Effector memory CD8-positive, alpha-beta T cell (primary cell): Measurements from ENCODE around the gene MAP2.

Experiments used
- ATAC-seq: fragments of 150-1000 bp; cut with Tn5 transposase; replicated peaks from 2 replicates; pipeline ENCODE4 v1.10.0; 2021; ENCODE audit warnings: mild to moderate bottlenecking, moderate library complexity
- DNase-seq, 3 experiments: peaks; one replicate each; pipeline ENCODE4 v3.0.0; 2021
- H3K27ac Mint-ChIP-seq, 2 donors: one replicate each; pipeline ENCODE4 v1.8.0; 2022; ENCODE audit warnings: mild to moderate bottlenecking in 2 of 2, mixed read lengths in 2 of 2, moderate library complexity in 2 of 2
- H3K27me3 Mint-ChIP-seq, 2 donors: one replicate each; pipeline ENCODE4 v1.8.0; 2022; ENCODE audit warnings: mixed read lengths in 2 of 2
- H3K36me3 Mint-ChIP-seq: one replicate; pipeline ENCODE4 v1.8.0; 2022; ENCODE audit warnings: mild to moderate bottlenecking, moderate library complexity, mixed read lengths; ENCODE audit not compliant: insufficient read depth
- H3K4me1 Mint-ChIP-seq, 2 donors: one replicate each; pipeline ENCODE4 v1.8.0; 2022; ENCODE audit warnings: low read depth in 2 of 2, mixed read lengths in 2 of 2
- H3K4me3 Mint-ChIP-seq, 2 donors: one replicate each; pipeline ENCODE4 v1.8.0; 2022; ENCODE audit warnings: mild to moderate bottlenecking in 2 of 2, mixed read lengths in 2 of 2, moderate library complexity in 2 of 2
- H3K9me3 Mint-ChIP-seq, 2 donors: one replicate each; pipeline ENCODE4 v1.8.0; 2022; ENCODE audit warnings: mixed read lengths in 2 of 2

Gene MAP2

DNA sequence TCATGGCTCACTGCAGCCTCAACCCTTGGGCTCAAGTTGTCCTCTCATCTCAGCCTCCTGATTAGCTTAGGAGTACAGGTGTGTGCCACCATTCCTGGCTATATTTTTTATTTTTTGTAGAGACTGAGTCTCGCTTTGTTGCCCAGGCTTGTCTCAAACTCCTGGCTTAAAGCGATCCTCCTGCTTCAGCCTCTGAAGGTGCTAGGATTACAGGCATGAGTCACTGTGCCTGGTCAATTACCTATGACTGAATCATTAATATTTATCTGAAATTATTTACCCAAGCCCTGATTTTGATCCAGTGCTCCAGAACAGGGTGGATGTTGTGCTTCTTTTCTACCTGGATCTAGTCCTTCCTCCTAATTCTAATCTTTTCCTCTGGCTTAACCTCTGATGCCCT lies 87.8 kb downstream of the MAP2 start:
- no peaks in the 10 kb centered on the region for H3K4me1 Mint-ChIP-seq
- ATAC-seq = no peak
- peaks cover 0 to 2% of the 10 kb centered on the region in 2 donors for H3K9me3 Mint-ChIP-seq
- H3K27me3 Mint-ChIP-seq = no peaks in the 10 kb centered on the region
- no peak overlapping the region for H3K27ac Mint-ChIP-seq
- H3K4me3 Mint-ChIP-seq = no peak overlapping the region
- H3K36me3 Mint-ChIP-seq = no peaks in the 10 kb centered on the region
- no peak for DNase-seq

DNA sequence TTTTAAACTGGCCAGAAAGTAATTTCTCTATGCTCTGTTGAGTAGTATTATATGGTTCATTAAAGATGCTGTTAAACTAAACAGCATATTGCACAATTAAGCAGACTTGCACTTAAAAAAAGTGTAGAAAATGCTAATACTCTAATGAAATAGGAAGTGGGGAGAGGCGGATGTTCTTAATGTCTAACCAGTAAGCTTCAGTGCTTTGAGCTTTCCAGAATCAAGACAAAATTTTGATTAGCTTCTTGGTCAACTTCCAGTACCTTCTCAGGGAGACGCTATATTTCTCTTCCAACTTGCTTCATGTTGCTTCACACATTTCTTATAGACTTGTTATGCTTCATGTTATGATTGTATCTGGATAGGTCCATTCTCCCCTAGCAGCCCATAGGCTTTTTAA lies 89.1 kb downstream of the MAP2 start:
- H3K4me1 Mint-ChIP-seq = no peaks in the 10 kb centered on the region
- no peaks in the 10 kb centered on the region for H3K27me3 Mint-ChIP-seq

DNA sequence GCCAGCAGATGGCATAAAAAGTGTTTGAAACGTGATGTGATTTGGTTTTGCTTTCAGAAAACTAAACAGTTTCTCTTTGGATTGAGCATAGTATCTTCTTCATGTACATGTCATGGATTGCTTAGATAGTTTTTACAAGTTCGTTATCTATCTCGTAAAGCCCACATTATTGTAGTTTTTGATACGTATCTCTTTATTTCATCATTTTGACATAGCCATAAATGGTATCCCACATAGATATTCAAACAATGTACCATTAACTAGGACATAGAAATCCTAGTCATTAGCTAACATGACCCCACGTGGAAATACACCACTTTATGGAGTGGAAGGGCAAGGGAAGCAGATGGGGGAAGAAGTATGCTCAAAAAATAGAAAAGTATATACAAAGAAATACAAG lies 93.6 kb downstream of the MAP2 start:
- no peaks in the 10 kb centered on the region for H3K27me3 Mint-ChIP-seq
- no peaks in the 10 kb centered on the region for H3K4me1 Mint-ChIP-seq
- ATAC-seq (no peak), DNase-seq (no peak)
- no peaks in the 10 kb centered on the region for H3K36me3 Mint-ChIP-seq
- H3K9me3 Mint-ChIP-seq = no peaks in the 10 kb centered on the region
- no peak overlapping the region for H3K4me3 Mint-ChIP-seq
- no peak overlapping the region for H3K27ac Mint-ChIP-seq

More for the DNA sequence above, 89.1 kb downstream of the MAP2 start:
- no peak overlapping the region for H3K4me3 Mint-ChIP-seq
- no peak overlapping the region for H3K27ac Mint-ChIP-seq
- DNase-seq (no peak), ATAC-seq (no peak)
- no peaks in the 10 kb centered on the region for H3K9me3 Mint-ChIP-seq
- H3K36me3 Mint-ChIP-seq = no peaks in the 10 kb centered on the region

DNA sequence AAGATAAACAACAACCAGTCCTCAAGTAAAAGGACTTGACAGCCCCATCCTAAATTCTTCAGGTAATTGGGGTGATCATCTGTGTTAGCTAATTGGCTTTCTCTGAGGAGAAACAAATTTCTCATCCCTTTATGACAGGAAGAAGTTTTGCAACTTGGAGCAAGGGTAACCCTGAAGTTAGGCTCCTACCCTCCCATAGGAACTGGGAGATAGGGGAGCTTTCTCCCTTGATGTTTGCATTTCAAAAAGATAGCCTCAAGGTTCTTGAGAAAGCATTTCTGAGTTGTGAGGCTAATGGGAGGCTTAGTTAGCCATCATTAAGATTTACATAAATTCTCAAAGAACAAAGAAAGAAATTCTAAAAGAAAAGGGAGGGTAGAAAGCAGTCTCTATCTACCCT lies 95.4 kb downstream of the MAP2 start:
- ATAC-seq (no peak), DNase-seq (no peak)
- Mint-ChIP-seq H3K4me1 (no peaks in the 10 kb centered on the region), H3K27ac (no peak overlapping the region), H3K27me3 (no peaks in the 10 kb centered on the region), H3K9me3 (no peaks in the 10 kb centered on the region), H3K36me3 (no peaks in the 10 kb centered on the region), H3K4me3 (no peak overlapping the region)

DNA sequence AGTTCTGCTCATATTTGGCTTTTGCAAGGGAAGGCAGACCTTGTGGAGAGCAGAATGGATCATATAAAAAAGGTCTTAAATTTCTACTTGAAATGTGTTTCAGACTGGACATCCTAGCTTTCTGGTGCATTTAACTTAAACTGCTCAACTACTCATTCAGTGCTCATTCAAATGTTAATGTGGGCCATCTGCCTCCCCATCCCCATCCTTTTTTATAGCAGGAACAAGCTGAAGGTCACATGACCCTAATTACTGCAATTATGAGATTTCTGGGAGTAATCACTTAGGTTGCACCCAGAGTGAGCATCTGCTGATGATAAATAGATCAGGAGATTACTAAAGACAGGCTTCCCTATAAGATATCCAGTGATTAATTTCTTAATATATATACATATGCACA lies 96.1 kb downstream of the MAP2 start:
- Mint-ChIP-seq H3K27ac (no peak overlapping the region), H3K4me1 (no peaks in the 10 kb centered on the region), H3K36me3 (no peaks in the 10 kb centered on the region), H3K4me3 (no peak overlapping the region), H3K9me3 (no peaks in the 10 kb centered on the region), H3K27me3 (no peaks in the 10 kb centered on the region)
- DNase-seq (no peak), ATAC-seq (no peak)

DNA sequence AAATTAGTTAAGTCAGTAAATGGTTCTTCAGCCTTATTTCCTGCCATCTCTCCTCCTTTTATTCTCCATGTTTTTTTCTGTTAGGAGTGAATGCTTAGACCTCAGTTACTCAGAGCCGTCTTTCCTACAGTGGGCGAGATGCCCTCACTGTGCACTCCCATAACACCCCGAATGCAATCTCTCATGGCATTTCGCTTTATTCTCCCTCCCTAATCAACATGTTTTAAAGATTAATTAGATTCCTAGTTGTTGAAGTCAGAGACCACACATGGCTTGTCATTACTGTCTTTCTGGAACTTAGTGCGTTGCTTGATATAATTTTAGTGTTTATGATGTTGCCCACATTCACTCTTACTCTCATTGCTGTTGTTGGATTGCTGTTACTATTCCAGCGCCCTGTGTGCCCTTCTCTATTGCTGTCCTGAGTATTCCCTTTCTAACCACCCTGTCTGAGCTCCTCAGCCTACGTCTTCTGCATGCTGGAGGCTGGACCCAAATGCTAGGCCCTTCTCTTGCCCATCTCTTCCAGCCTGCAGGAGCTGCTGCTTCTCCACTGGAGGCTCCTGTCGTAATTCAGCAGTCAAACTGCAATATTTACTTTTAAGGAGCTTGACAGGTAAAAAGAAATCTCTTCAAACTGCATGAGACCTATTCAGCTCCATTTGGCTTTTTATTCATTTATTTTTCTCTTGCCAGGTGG lies 99.3 kb downstream of the MAP2 start:
- Mint-ChIP-seq H3K36me3 (no peaks in the 10 kb centered on the region), H3K4me1 (no peaks in the 10 kb centered on the region), H3K9me3 (peaks cover 0 to 3% of the 10 kb centered on the region in 2 donors), H3K27ac (no peak overlapping the region), H3K27me3 (no peaks in the 10 kb centered on the region), H3K4me3 (no peak overlapping the region)
- no peak for ATAC-seq
- DNase-seq = no peak

DNA sequence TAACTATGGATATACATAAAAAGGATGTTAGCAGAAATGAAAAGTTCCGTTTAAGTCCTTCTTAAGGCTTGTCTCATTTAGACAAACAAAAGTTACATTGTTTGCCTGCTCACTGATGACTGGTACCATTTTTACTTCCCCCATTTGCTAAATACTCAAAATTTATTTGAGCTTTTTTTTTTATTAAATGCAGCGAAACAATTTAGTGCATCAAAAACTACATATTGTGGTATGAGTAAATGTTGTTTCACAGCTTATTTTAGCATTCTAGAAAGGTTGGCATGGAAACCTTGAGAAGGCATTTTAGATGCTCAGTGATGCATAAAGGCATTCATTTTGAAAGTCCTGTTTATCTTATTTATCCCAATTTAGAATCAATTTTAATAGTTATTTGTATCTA lies 100.0 kb downstream of the MAP2 start:
- H3K27me3 Mint-ChIP-seq = no peaks in the 10 kb centered on the region
- ATAC-seq (no peak), DNase-seq (no peak)
- peaks cover 0 to 3% of the 10 kb centered on the region in 2 donors for H3K9me3 Mint-ChIP-seq
- no peaks in the 10 kb centered on the region for H3K36me3 Mint-ChIP-seq
- H3K4me3 Mint-ChIP-seq = no peak overlapping the region
- H3K4me1 Mint-ChIP-seq = no peaks in the 10 kb centered on the region
- no peak overlapping the region for H3K27ac Mint-ChIP-seq

DNA sequence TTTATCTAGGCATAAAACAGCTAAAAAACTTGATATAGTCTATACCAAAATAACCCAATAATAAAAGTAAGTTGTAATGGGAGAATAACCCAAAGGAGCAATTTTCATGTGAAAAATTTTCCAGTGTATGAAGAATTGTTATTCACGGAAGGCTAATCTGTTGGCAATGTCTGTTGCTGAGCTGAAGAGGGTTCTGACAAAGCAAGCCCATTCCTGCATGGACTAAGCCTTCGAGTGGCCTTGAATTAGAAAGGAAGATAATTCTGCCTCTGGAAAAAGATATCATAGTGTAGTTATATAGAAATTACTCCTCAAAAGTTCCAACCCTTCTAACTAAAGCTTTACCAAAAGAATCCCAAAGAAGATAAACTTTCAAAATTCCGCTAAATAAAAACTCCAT lies 101.5 kb downstream of the MAP2 start:
- peaks cover 0 to 3% of the 10 kb centered on the region in 2 donors for H3K9me3 Mint-ChIP-seq
- H3K4me1 Mint-ChIP-seq = no peaks in the 10 kb centered on the region
- H3K27ac Mint-ChIP-seq = no peak overlapping the region
- no peaks in the 10 kb centered on the region for H3K27me3 Mint-ChIP-seq
- DNase-seq (no peak), ATAC-seq (no peak)
- no peak overlapping the region for H3K4me3 Mint-ChIP-seq
- H3K36me3 Mint-ChIP-seq = no peaks in the 10 kb centered on the region

DNA sequence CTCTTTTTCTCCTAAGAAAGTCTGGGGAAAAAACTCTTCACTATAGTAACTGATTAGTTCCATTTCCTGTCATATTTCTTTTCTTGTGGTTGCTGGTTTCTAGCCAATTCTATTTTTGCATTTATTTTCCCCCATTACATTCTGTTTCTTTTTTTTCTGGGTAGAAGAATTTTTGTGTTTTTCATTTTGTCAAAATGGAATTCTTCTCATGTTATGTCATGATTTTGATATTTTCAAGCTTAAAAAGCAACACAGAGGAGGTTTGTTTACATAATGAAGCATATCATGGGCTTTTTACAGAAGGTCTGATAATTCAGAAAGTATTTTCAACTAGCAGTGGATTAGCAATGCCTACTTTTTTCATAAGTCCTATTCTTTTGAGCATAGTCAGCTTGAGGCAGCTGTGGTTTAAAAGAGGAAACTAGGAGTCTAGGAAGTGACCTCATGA lies 102.0 kb downstream of the MAP2 start:
- ATAC-seq = no peak
- H3K4me3 Mint-ChIP-seq = no peak overlapping the region
- no peaks in the 10 kb centered on the region for H3K27me3 Mint-ChIP-seq
- H3K4me1 Mint-ChIP-seq = no peaks in the 10 kb centered on the region
- peaks cover 0 to 3% of the 10 kb centered on the region in 2 donors for H3K9me3 Mint-ChIP-seq
- no peak overlapping the region for H3K27ac Mint-ChIP-seq
- DNase-seq = no peak
- H3K36me3 Mint-ChIP-seq = no peaks in the 10 kb centered on the region

DNA sequence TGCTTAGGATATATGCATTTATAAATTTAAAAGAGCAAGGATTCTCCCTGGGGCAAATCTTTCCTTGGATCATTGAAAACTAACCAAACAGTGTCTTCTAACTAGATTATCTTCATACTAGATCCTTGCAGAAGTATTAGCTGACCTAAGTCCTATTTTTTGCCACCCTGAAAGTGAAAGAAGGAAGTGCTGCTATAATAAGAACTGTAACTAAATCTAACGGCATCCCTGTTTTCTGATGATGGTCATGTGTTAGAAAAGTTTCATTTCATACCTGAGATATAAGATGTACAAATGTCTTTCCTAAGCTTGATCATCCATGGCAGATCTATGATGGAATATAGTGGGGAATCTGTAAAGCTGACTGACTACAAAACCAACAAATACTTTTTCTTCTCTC lies 102.7 kb downstream of the MAP2 start:
- peaks cover 0 to 3% of the 10 kb centered on the region in 2 donors for H3K9me3 Mint-ChIP-seq
- DNase-seq (no peak), ATAC-seq (no peak)
- no peaks in the 10 kb centered on the region for H3K4me1 Mint-ChIP-seq
- no peak overlapping the region for H3K27ac Mint-ChIP-seq
- no peak overlapping the region for H3K4me3 Mint-ChIP-seq
- no peaks in the 10 kb centered on the region for H3K27me3 Mint-ChIP-seq
- H3K36me3 Mint-ChIP-seq = no peaks in the 10 kb centered on the region

DNA sequence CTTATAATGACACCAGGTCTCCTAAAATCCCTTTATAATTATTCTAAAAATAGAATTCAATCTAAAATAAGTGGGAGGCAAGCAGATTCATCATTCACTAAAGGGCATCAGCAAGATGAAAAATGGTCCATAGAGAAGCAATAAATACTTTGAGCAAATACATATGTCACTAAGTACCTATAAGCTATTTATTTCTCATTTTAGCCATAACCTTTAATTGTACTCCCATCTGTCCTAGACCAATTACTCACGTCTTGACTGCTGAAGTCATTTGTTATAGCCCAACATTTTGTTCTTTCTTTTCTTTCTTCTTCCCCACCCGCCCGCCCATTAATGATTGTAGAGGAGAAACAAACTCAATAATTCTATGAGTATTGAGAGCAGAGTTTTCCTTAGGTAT lies 105.7 kb downstream of the MAP2 start:
- DNase-seq (no peak), ATAC-seq (no peak)
- no peaks in the 10 kb centered on the region for H3K27me3 Mint-ChIP-seq
- H3K27ac Mint-ChIP-seq = no peak overlapping the region
- H3K4me3 Mint-ChIP-seq = no peak overlapping the region
- H3K9me3 Mint-ChIP-seq = peaks cover 0 to 8% of the 10 kb centered on the region in 2 donors
- H3K36me3 Mint-ChIP-seq = no peaks in the 10 kb centered on the region
- H3K4me1 Mint-ChIP-seq = no peaks in the 10 kb centered on the region

DNA sequence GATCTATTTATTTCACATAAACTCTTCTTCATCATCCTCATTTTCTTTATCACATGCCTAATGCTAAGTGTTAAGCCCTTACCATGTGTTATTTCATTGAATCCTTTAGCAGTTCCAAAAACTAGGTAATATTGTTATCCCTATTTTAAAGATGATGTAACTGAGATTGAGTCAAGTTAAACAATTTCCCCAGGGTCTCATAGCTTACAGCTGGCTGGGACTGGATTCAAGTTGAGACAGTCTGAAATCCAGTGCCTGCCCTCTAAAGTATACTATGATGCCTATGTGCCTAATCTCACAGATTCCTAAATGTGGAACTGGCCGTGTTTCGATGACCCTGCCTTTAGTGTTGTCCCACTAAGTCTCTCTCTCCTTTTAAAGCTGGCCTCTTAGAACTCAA lies 108.5 kb downstream of the MAP2 start:
- peaks cover 0 to 8% of the 10 kb centered on the region in 2 donors for H3K9me3 Mint-ChIP-seq
- H3K27me3 Mint-ChIP-seq = no peaks in the 10 kb centered on the region
- no peaks in the 10 kb centered on the region for H3K4me1 Mint-ChIP-seq
- no peak for ATAC-seq
- H3K4me3 Mint-ChIP-seq = no peak overlapping the region
- H3K27ac Mint-ChIP-seq = no peak overlapping the region
- no peak for DNase-seq
- H3K36me3 Mint-ChIP-seq = no peaks in the 10 kb centered on the region

DNA sequence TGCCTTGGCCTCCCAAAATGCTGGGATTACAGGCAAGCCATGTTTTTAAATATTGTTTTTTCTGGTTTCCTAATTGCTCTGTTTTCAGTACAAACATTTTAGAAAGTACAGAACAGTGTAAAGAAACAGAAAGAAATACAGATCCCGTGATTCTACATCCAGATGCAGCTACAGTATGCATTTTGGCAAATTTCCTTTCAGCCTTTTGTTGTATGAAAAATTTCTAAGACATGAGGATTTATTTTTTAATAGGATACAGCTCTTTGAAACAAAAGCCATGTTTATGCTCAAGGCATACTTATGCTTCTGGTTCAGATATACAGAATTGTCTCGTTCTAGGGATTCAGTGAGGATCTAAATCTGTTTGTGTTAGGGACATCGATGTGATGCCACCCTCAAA lies 109.5 kb downstream of the MAP2 start:
- Mint-ChIP-seq H3K27ac (no peak overlapping the region), H3K9me3 (peaks cover 0 to 5% of the 10 kb centered on the region in 2 donors), H3K27me3 (no peaks in the 10 kb centered on the region), H3K4me3 (no peak overlapping the region), H3K36me3 (no peaks in the 10 kb centered on the region), H3K4me1 (no peaks in the 10 kb centered on the region)
- no peak for ATAC-seq
- no peak for DNase-seq

DNA sequence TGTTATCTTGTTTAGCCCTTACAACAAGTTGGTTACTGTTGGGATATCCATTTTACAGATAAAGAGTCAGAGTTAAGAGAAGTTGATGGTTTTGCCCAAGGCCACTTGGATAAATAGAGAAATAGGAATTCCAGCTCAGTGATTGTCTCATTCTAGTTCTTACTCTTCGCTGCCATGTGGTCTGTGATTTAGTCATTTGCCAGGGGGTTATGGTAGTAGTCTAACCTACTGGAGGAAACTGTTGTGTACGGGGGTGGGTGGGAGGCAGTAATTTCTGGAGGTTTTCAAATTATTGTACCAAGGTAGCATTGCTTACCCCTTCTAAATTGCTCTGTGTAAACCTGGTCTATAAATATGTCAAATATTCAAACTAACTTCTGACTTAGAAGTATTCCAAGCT lies 110.4 kb downstream of the MAP2 start:
- no peaks in the 10 kb centered on the region for H3K36me3 Mint-ChIP-seq
- ATAC-seq = no peak
- no peaks in the 10 kb centered on the region for H3K4me1 Mint-ChIP-seq
- no peak overlapping the region for H3K27ac Mint-ChIP-seq
- H3K4me3 Mint-ChIP-seq = no peak overlapping the region
- H3K27me3 Mint-ChIP-seq = no peaks in the 10 kb centered on the region
- H3K9me3 Mint-ChIP-seq = peaks cover 0 to 5% of the 10 kb centered on the region in 2 donors
- DNase-seq = no peak

DNA sequence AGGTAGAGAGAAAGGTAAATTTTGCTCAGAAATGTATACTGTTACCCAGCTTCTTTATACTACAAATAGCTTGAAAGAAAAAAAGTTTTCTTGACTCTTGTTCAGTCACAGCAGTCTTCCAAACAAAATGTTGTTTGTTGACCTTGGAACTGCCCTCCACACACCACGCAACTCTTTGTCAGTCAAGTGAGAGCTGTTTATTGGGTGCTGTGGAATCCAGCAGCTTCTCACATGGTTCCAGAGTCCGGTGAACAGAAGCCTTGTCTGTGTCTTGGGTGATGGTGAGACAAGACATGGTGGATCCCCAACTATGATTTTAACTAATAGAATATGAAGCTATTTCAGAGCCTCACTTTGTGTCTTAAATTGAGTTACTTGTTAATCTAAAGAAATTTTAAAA lies 112.5 kb downstream of the MAP2 start:
- Mint-ChIP-seq H3K36me3 (no peaks in the 10 kb centered on the region), H3K27ac (no peak overlapping the region), H3K27me3 (no peaks in the 10 kb centered on the region), H3K9me3 (peaks cover 0 to 5% of the 10 kb centered on the region in 2 donors), H3K4me1 (no peaks in the 10 kb centered on the region), H3K4me3 (no peak overlapping the region)
- ATAC-seq (no peak), DNase-seq (no peak)
